Stimulated activated CD8-positive, alpha-beta memory T cell treated with anti-CD3 and anti-CD28 coated beads, Interleukin-12 subunit alpha, Interleukin-12 subunit beta, amount 100 ng/mL, for 24 hours (primary cell): Measurements from ENCODE around the gene CYP26A1.

Source experiments
- DNase-seq: peaks from one replicate; pipeline ENCODE4 v3.0.0-alpha.2; 2020; ENCODE audit errors: extremely low read depth

CYP26A1 gene, protein sequence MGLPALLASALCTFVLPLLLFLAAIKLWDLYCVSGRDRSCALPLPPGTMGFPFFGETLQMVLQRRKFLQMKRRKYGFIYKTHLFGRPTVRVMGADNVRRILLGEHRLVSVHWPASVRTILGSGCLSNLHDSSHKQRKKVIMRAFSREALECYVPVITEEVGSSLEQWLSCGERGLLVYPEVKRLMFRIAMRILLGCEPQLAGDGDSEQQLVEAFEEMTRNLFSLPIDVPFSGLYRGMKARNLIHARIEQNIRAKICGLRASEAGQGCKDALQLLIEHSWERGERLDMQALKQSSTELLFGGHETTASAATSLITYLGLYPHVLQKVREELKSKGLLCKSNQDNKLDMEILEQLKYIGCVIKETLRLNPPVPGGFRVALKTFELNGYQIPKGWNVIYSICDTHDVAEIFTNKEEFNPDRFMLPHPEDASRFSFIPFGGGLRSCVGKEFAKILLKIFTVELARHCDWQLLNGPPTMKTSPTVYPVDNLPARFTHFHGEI

DNA sequence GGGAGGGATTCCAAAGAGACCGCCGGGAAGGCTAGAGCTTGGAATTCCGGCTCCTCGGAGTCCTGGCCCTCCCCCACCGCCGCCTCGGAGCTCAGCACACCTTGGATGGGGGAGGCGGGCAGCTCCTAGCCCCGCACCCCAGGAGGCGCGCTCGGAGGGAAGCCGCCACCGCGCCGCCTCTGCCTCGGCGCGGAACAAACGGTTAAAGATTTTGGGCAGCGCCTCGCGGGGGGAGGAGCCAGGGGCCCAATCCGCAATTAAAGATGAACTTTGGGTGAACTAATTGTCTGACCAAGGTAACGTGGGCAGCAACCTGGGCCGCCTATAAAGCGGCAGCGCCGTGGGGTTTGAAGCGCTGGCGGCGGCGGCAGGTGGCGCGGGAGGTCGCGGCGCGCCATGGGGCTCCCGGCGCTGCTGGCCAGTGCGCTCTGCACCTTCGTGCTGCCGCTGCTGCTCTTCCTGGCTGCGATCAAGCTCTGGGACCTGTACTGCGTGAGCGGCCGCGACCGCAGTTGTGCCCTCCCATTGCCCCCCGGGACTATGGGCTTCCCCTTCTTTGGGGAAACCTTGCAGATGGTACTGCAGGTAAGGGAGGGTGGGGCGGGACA is at the start of gene CYP26A1:
CYP26A1 (plus strand) TSS at position 355 of the 608 bp plus-strand sequence; CDS start at position 397, 42 bp downstream.
- DNase-seq, result no peak

DNA sequence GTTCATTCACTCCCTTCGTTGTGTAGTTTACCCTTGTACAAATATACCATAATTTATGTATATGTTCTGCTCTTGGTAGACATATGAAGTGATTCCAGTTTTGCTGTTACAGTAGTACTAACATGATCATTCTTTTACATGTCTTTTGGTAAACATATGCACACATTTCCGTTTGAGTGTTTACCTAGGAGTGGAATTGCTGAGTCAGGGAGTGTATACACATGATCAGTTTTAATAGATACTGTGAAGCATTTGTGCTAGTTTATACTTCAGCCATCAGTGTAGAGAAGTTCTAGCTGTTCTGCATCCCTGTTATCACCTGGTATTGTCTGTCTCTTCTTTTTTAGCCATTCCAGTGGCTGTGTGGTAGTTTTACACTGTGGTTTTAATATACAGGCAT is 47.6 kb upstream of the CYP26A1 start:
- DNase-seq, result no peak

DNA sequence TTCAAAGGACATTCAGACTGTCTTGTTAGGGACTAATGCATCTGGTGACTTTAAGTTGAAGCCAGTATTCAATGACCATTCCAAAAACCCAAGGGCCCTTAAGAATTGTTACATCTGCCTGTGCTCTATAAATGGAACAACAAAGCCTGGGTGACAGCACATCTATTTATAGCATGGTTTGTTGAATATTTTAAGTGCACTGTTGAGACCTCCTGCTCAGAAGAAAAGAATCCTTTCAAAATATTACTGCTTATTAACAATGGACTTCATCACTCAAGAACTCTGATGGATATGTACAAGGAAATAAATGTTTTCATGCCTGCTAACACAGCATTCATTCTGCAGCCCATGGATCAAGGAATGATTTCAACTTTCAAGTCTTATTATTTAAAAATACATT is 46.2 kb upstream of the CYP26A1 start:
- DNase-seq, result no peak

DNA sequence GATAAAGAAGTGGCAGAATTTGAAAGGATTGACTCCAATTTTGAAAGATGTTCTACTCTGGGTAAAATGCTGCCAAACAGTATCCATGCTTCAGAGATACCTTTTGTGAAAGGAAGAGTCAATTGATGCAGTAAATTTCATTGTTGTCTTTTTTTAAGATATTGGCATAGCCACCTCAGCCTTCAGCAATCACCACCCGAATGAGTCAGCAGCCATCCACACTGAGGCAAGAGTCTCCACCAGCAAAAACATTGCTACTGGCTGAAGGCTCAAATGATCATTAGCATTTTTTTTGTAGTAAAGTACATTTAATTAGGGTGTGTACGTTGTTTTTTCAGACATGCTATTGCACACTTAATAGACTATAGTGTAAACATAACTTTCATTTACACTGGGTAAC is 44.8 kb upstream of the CYP26A1 start:
- DNase-seq, result no peak

DNA sequence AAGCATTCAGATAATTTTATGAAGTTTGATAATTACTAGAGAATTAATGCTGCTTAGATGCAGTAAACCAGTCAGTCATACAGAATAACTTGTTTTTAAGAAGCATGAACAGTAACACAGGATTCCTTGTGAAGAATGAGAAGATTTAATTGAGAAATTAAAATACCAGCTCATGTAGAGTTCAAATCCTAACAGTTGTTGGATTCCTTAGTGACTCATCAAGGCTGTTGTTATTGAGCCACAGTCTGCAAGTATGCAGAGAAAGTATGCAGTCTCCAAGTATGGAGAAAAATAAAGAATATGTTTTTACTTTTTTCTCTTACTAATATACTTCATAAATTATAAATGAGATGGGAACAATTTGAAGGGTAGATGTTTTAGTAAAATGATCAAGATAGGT is 43.3 kb upstream of the CYP26A1 start:
- DNase-seq, result no peak

DNA sequence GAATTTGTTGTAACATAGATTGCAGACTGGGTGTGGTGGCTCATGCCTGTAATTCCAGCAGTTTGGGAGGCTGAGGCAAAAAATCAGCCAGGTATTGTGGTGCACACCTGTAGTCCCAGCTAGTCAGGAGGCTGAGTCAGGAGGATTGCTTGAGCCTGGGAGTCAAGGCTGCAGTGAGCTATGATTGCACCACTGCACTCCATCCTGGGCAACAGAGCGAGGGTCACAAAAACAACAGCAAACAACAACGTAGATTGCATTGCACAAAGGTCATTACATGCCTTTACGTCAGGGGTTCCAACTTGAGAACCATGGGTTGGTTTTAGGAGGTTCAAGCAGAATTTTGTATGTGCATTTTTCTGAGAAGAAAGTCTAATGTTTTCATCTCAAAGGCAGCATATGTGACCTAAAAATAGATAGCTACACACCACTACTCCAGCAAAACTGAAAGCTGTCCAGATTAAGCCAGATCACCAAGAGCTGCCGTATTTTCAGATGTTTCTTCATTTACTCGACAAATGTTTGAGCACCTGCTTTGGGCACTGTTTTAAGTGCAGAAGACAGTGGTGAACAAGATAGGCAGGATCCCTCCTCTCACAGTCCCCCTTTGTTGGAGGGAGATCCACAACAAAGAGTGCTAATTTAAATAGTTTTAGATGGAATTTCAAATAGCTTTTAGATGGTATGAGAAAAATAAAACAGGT is 41.4 kb upstream of the CYP26A1 start:
- DNase-seq, result no peak

DNA sequence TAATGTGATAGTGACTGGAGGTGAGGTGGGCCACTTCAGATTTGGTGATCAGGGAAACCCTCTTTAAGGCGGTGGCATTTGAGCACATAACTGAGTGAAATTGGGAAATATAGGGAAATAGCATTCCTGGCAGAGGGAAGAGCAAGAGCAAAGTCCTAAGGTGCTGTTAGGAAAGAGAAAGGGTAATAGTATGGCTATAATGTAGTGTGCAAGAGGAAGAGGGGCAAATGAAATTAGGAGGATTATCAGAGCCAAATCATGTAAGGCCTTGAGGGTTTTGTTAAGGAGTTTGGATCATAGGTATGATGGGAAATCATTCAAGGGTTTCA is 40.9 kb upstream of the CYP26A1 start:
- DNase-seq, result no peak

DNA sequence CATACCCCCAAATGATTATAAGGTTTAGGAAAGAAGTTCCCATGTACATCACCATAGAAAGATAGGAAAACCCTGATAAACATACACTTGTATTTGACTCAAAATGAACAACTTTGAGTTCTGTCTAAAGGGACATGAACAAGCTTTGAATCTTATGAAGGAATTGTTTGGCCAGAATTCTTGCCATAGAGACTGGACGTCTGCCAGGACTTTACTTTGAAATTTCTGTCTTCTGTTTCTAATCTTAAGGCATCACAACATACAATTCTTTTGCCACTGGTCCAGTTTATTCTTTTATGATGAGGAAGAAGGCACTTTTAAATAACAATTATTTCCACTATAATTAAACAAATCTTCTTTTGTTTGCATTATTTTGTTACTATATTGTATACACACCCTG is 39.3 kb upstream of the CYP26A1 start:
- no peak for DNase-seq

DNA sequence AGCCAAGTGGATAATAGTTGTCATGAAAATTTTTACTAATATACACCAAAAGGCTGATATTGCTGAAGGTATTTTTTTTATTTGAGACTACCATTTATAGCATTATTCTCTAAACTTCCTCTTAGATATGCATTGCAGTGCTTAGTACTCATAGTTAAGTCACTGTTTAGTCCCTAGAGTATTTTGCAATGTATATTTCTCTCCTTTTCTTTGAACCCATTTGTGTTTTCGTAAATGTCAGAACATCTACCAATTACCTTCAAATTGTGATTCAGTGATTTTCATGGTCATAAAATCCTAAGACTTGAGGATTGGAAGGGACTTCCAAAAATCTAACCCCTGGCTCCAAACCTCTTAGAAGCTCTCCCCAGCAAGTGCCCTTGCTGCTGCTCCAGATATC is 34.6 kb upstream of the CYP26A1 start:
- DNase-seq, result no peak

DNA sequence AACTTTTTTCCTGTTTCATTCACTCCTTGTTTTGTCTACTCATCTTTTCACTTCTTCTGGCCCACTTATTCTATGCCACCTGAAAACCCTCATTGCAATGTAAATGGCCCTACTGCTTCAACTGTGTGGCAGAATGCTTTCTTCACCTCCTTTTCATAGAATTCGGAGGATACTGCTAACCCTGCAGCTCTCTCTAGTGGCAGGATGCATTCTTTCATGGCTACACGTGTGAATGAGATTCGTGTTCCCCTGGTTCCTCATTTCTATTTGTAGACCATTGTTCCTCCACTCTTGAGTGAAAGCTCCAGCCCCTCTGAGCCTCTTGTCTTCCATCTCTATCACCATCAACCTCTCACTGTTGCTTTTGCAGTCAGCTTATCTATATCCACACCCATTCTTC is 34.0 kb upstream of the CYP26A1 start:
- DNase-seq, result no peak

DNA sequence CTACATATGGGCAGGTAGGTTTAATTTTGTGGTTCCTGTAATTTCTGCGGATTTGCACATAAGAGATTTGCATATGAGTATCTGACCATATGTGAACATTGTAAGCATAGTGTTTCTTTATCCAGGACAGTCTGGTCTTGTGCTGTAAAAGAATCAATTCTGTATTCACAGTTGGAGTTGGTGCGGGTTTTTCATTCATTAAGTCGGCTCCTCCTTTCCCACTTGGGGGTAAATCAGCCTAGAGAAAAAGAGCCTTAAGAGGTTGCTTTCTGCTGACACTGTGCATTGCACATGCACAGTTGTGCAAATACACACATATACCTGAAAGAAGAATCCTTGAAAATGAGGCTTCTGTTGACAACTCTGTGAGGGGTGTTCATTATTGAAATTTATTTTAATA is 19.2 kb upstream of the CYP26A1 start:
- DNase-seq, result no peak

DNA sequence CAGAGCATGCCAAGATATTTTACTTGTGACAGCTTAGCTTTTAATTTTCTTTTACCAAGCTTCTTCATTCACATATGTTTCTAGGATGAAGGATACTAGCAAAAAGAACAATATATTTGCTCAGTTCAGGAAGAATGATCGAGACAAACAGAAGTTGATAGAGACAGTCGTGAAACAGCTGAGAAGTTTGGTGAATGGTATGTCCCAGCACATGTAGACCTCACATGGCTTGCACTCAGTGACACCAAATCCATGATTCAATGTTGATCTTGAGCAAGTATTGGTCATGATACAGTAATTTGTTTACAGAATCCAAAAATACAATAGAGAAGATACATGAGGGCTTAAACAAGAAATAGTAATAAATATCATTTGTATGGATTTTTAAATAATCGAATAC is 15.6 kb upstream of the CYP26A1 start:
- DNase-seq, result no peak

DNA sequence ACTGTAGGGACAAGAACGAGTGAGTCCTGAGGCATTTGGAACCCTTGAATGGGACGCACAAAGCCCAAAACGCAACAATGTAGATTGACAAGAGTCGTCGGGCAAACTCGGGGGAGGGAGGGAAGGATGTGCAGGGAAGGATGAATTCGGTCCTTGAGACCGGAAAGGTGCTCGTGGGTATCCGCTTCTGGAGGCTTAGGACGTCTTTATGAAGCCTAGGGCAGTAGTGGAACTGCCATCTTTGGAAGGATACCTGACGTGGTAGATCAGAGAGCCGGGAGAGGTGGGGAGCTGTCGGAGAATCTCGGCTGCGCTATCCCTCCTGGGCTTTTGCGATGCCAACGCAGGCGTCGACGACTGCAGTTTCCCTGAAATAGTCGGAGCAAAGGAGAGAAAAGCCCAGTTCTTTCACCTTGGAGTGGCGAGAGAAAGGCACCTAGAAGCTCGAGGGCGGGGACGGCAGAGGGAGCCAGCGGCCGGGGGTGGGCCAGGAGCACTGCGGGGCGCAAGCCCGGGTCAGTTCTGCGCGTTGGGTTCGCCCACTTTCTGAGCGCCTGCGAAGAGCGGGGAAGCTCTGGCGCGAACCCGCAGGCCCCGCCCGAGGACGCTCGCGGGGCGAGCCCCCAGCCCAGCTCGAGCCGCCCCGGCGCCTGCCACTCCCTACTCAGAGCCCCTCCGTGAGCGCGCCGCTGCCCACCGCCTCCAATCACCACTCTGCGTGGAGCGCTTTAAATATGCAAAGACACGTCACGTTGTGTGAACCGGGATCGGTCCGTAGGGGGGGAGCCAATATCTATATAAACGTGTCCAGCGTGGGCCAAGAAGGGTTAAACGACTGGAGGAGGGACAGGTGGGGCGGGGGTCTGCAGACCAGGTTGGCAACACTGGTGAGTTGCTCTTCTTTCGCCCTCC is 13.5 kb upstream of the CYP26A1 start, which contains the start of gene CYP26C1:
CYP26C1 (plus strand) TSS at position 824 of the 912 bp plus-strand sequence. CDS start 466 bp downstream, outside the sequence.
- DNase-seq, result no peak

DNA sequence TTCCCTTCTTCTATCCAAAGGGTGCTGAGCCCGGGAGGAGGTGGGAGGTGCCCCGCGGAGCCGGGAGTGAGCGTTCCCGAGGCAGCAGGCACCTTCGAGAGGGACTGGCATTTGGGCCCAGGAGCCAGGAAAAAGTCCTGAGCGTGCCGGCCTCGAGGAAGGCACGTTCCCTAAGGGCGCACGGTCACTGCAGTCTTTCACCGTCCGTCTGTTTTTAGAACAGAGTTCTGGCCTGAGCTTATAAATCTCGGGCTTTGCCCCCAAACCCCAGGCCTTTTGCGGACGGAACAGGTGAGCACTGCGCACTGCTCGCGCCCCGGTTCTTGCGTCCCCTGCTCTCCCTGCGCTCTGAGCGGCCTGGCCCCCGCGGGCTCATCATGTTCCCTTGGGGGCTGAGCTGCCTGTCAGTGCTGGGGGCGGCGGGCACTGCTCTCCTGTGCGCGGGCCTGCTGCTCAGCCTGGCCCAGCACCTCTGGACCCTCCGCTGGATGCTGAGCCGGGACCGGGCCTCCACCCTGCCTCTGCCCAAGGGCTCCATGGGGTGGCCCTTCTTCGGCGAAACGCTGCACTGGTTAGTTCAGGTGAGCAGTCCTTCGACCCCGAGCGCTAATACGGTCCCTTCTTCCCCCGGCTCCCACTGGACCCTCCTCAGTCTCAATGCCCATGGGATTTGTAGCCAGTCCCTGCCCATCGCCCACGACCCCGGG is 12.7 kb upstream of the CYP26A1 start:
- DNase-seq, result no peak

DNA sequence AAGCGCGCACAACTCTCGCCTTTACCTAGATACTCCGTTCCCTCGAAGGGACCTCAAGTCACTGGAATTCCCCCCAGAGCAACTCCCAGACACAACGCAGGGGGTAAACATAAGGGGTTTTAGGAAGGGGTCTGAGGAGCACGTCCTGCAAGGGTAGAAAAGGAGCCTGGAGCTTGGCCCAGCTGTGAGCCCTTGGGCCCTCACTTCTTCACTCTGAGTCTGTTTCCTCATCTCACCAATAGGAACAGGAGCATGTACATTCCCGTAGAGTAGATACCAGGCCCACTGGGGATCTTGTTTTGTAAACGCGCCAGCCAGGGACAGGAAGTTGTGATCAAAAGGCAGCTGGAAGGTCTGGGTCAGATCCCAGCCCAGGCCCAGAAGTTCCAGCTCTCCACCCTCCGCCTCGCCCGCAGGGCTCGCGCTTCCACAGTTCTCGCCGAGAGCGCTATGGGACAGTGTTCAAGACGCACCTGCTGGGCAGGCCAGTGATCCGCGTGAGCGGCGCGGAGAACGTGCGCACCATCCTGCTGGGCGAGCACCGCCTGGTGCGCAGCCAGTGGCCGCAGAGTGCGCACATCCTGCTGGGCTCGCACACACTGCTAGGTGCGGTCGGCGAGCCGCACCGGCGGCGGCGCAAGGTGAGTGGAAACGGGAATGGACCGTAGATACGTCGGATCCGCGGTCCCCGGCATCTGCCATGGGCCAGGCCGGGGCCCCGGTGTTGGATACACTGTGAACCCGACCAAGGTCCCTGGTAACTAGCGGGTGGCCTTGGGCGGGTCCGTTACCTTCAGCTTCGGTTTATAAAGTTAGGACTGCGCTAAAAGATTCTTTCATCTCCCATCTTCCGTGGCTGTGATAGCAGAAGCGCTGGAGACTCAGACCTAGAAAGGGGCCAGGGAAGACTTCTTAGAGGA is 11.8 kb upstream of the CYP26A1 start:
- no peak for DNase-seq

DNA sequence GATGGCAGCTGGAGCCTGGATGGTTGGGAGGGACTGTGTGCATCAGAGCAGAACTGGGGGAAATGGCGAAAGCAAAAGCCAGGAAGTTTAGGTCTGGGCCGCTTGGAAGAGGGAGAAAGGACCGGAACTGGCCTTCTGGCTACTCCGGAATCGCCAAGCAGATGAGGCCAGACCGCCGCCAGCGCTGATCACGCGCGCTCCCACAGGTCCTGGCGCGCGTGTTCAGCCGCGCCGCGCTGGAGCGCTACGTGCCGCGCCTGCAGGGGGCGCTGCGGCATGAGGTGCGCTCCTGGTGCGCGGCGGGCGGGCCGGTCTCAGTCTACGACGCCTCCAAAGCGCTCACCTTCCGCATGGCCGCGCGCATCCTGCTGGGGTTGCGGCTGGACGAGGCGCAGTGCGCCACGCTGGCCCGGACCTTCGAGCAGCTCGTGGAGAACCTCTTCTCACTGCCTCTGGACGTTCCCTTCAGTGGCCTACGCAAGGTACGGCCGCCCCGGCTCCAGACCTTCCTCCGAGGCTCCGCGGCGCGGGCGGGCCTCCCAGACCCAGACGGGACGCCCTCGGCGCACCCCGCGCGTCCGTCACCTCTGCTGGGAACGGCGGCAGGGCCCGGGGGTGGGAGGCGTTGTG is 11.1 kb upstream of the CYP26A1 start:
- no peak for DNase-seq

DNA sequence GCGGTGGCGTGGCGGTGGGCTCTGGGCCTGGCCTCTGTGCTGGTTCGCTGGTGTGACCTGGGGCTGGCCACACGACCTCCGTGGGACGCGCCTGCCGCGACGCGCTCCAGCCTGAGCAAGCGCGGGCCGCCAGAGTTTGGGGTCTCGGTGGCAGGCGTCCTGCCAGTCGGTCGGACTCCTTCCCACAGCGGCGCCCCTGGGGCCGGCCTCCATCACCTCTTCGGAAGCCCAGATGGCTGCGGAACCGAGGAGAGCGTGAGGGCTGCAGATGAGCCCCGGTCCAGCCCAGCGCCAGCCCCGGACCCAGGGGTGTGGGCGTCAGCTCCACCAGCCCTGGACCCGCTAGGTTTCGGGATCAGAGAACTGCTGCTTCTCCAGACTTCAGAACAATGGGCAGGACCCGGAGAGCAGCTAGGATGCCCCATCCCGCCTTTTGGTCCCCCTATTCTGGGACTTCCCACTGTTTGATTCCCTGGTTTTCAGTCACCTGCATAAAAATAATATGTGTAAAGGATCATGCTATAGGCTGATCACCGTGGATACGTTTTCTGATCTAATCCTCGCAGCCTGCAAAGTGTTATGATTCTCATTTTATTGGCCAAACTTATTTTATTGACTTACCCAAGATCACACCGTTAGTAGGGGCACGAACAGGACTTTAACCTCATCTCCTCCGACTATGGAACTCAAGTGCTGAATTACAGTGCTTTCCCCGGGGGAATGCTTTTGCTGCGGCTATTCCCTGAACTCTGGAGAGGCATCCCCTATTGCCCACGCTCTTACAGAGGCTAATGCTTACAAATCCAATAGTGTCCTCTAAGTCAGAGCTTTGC is 10.3 kb upstream of the CYP26A1 start:
- DNase-seq, result no peak

DNA sequence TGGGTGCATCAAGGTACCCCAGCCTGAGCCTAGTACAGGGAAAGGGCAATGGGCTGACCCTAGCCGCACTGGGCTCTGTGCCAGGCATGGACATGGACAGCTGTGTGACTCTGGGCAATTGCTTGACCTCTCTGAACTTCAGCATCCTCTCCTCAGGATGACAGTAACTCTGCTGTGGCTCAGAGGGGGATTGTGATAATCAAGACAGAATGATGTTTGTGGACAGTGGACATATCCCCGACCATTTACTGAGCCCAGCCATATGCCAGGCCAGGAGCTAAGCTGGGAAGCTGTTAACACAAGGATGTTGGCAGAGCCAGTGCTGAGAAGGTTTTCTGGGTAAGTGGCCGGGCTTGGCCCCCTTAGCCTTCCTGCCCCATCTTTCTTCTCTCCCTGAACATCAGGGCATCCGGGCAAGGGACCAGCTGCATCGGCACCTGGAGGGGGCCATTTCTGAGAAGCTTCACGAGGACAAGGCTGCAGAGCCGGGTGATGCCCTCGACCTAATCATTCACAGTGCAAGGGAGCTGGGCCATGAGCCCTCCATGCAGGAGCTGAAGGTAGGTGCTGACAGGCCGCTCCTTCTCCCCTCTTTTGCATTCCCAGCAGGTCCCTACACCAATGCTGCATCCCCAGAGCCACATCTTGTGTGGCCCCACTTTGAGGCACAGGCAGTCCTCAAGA is 9.6 kb upstream of the CYP26A1 start:
- no peak for DNase-seq
